GM18498 (cell line): ENCODE results near the gene TRA2B.
"Not testable (repeated sequence)": the region's sequence is repeated elsewhere in the genome, so short reads cannot be mapped to it uniquely, and the experiment has no call there.

Source experiments
- ATAC-seq: cut with Tn5 transposase; IDR thresholded peaks from one replicate; pipeline ENCODE4 v1.9.1; 2021; ENCODE audit warnings: mild to moderate bottlenecking, moderate library complexity; ENCODE audit not compliant: unreplicated experiment

Gene TRA2B

DNA sequence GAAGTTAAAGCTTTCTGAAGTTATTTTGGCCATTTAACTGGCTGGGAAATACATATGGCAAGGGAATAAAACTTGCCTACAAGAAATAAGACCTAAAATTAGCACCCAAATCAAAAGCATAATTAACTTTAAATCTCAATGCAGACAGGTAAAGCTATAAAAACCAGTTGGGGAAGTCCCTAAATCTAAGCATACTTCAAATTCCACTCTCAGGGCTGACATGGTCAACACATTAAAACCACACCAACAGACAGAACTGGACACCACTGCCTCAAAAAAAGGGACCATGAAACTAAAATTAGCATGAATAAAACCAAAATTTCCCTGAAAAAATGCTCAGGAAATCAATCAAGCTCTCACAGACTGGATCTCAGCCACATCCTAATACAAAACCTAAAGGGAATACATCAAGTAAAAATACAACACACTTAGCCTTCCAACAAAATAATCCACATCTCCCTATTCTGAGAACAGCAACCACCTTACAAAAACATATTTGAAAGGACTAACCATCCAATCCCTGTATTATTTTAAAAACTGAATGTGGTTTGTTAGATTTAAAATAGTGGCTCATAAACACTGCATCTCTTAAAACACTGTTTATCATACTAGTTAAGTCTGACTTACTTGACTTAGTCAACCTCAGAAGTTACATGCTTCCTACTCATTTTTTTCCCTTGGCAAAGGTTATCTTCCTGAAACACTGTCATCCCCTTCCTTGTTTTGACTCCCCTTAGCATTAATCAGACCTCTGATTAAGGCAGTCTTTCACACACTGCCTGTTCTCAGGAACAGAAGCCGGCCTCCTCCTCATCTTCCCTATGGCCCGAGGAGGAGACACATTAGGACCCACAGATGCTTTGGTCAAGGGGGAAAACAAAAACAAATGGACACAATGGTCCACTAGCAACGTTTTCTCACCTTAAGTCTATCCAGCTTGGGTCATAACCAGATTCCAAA lies 8.3 kb downstream of the TRA2B start:
- no peak for ATAC-seq

DNA sequence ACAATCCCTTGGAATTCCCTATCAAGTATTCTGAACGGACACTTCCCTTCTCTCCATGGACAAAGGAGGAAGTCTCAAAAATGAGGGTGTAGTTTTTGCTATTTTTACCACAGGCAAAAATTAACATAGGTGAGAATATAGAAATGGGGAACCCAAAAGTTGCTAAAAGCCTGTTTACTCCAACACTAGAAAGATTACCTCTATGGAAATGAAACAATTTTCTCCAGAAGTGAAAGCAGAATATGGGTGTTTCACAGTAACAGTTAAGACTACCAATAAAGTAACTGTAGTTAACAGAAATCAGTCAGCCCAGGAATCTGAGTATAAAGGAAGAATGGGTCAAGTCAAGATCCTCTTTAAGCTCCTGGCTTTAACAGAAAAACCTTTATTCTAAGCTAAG lies 9.3 kb downstream of the TRA2B start:
- peak; percentile 42 for ATAC-seq

DNA sequence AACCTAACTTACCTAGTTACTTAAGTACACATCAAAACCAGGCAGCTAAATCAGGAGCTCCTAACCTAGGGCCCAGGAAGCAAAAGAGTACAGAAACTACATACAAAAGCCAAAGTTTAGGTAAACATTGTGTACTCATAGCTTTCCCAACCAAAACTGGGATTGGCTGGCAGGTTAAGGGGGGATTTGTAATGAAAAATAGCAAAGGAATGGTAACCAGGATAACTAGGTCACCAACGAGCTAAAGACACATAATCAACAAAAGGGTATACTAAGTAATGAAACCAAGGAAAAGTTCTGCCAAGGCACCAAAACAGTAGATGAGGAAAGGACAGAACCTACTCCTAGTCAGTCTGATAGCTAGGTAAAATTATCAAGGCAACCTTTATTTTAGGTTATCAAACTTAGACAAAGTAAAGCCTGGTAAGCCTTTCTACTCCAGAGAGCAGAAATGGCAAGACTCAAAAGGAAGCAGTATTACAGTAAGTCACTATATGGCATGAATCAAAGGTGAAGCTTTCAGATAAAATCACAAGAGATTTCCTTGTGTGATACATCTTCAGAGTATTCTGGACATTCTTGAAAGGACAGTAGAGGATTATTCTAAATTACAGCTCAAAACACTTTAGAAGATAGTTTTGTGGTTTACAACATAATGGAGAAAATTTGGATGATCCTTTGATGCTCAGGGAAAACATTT lies 10.2 kb downstream of the TRA2B start:
- ATAC-seq: no peak

DNA sequence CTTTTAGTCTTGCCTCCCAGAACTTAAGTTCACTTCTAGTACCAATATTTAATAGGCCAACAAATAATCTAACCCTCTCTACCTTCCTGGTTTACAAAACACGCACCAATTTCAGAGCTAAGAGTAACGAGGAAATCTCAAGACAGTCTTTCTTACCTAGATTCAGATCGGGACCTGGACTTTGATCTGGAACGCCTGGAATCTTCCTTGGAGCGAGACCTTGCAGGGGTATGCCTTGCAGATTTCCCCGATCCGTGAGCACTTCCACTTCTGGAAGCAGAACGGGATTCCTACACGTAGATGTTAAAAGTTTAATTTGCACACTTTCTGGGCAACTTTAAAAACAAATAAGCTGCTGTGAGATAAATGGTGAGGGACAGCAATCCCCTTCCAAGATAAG lies 11.4 kb downstream of the TRA2B start:
- no peak for ATAC-seq

DNA sequence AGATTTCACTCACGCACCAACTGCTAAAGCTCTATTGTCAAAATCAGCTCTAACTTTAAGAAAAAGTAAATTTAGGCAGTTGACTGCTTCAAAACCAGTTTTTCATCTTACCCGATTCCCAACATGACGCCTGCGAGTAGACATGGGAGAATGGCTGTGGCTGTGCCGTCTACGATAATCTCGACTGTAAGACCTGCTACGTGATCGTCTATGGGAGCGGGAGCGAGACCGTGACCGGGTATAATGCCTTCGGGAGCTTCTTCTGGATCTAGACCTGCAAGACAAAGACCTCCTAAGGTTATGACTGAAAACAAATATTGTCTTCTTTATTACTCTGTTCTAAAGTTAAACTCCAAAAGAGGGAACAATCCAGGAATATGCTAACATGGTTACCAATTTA lies 12.5 kb downstream of the TRA2B start:
- ATAC-seq: no peak

DNA sequence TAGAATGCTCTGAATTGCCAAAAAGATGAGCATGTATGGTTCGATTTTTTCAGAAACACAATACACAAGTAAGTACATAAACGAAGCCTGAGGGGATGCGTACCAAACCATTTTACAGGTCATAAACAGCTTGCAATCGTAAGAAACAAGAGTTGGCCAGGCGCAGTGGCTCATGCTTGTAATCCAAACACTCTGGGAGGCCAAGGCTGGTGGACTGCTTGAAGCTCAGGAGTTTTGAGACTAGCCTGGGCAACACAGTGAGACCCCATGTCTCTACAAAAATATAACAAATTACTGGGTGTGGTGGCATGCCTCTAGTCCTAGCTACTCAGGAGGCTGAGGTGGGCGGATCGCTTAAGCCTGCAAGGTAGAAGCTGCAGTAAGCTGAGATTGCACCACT lies 13.4 kb downstream of the TRA2B start:
- ATAC-seq: no peak

DNA sequence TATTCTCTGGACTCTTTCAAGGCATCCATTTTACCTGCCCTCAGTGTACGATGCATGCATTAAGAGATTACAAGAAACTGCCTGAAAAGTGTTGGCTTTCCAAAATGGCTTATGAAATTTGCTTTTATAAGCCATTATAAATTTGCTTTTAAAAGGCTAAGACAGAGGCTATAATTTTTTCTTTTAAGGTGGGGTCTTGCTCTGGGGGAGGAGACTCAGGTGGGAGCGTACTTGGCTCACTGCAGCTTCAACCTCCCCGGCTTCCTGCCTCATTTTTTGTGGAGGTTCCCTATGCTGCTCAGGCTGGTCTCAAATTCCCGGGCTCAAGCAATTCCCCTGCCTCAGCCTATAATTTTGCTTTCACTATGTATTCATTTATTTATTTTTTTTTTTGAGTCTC lies 17.6 kb downstream of the TRA2B start:
- ATAC-seq: no peak

DNA sequence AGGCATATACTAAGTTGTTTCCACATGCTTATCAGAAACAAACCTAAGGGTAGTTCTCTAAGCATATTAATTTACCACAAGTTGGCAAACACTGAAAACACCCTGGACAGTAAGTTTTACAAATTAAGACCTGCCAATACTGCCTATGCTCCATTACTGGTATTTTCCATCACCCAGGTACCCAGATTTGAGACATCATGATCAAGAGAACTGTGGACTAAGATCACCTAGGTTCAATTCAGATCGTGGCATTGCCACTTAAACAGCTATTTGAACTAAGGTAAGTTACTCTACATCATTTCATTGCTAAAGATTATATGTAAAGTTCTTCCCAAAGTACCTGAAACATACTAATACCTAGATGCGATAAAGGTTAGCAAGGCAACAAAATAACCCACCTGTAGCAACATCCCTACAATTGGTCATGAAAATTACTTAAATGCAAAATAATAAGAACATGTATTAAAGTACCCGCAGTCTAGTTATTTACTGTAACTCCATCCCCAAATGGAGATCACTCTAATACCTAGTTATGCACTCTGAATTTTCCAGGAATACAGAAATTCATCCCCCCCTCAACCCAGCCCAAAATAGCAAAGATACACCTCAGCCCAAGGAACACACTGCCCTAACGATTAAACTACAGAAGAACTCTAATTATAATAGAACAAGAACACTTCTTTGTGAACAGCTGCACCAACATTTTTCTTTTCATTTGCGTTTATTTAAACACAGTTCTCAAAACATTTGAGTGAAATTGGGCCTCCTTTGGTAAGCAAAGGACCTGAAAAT lies 21.6 kb downstream of the TRA2B start:
- no peak for ATAC-seq

DNA sequence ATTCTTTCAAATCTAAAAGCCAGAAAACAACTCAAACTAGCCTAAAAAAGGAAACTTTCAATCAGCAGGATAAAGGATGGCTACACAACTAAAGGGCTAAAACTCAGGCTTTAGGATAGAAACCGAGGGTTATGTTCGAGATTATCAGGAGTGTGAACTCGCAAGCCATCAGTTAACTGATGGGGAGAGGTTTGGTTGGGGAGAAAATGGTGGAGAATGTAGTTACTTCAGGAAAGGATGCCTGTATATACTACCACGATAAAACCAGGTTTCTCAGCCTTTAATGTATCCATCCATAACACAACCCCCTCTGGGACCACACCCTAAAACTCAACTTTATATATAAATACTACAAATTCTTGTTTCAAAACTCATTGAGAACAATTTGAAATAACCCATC lies 22.2 kb downstream of the TRA2B start:
- no peak for ATAC-seq

DNA sequence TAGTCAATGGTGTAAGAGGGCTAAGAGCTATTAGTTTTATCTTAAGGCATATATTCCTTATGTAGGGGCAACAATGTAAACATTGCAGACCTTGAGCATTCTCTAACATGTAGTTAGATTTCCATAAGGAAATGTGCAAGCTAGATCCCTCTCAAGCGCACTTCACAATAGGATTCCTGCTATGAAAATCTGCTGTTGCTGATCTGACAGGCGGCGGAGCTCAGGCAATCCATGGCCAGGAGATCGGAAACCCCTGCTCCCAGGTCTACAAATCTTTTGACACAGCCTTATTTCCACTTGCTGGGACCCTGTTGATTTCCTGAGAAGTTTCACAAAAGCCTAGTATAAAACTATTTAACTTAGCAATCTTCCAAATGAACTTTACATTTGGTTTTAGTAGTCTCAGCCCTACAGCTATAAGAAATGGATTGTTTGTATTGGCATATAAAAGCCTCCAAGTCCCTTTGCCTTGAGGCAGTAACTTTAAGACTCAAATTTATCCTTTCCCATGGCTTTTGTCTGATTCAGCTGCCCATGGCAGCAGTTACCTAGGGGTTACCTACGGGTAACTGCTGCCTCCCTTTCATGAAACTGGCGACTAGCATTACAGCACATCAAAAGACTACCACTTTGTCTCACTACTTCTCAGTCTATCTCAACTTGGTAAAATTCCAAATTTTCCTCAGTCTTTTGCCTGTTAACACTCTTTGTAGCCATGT lies 22.7 kb downstream of the TRA2B start:
- no peak for ATAC-seq

DNA sequence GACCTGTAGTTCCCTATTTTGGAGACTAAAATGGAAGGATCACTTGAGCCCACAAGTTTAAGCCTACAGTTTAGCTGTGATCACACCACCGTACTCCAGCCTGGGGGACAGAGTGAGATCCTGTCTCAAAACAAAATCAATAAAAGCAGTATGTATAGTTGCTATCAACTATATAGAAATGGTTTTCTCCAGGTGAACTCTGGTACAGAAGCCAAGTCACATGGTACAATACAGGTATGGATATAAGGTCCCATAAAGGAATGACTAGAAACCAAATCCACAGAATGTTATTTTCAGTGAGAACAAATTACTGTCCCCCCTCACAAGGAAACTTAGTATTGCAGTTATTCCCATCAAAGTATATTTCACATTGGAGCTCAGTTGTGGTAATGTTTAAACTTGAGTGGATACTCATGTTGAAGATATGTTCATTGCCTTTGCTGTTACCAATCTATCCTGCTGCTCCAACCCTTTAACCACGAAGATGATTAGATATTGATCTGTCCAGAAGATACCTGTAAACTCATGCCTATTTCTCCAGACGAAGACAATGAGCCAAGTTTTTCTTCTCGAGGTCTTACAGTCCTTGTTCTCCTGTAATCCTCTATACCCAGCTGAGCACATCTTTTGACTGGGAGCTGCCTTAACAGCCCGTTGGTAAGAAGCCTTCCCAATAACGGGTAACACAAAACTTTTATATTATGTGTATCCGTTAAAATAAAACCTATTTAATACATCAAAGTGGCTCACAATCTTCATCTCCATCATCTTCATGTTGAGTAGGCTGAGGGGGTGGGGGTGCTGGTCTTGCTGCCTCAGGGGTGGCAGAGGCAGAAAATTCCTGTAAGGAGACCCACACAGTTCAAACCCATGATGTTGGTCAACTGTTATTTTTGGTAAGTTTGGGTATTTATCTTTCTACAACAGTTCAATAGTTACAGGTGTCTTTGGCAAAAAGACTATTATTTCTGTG lies 24.6 kb downstream of the TRA2B start:
- ATAC-seq: no peak

DNA sequence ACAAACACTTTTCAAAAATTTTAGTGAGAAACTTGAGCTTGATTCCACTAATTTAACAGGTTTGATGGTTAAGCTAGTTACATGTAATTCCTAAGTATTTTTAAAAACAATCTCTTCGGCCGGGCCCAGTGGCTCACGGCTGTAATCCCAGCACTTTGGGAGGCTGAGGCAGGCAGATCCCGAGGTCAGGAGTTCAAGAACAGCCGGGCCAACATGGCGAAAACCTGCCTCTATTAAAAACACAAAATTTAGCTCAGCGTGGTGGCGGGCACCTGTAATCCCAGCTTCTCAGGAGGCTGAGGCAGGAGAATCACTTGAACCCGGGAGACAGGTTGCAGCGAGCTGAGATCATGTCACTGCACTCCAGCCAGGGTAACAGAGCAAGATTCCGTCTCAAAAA lies 25.3 kb downstream of the TRA2B start:
- no peak for ATAC-seq

DNA sequence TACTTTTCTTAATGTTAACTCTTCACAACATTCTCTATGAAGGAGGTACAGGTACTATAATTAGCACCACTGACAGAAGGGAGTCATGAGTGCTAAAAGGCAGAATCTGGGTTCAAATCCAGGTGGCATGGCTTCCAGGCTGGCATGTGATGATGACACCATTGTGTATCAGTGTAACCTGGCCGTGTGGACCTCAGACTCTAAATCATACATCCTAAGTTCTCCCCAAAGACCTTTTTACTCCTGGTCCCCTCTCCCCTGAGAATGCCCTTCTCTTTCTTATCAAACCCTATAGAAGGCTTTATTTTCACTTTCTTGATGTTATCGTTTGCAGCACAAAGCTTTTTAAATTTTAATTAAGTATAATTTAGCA lies 26.8 kb downstream of the TRA2B start:
- not testable (repeated sequence) for ATAC-seq

DNA sequence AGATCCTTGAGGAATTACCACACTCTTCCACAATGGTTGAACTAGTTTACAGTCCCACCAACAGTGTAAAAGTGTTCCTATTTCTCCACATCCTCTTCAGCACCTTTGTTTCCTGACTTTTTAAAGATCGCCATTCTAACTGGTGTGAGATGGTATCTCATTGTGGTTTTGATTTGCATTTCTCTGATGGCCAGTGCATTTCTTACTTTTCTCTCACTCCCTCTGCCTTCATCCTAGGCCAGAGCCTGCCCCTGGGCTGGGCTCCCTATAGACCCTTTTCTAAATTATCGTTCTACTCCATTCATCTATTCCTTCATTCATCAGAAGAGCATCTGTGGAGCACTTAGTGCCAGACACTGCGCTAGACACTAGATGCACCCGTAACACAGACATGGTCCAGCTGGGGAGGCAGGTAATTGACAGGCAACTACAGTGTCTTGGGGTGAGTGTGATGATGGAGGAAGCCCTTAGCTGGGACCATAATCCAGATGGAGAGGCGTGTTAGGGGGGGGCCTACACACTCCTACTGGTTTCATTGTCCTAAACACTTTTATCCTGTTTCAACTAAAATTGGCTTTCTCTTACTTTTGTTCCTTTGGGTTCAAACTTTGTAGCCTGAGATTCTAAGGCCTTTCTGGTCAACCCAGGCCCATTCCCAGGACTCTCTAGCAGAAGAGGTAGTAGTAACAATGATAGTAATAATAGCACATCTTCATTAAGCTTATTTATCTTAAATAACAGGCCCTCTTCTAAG lies 27.3 kb downstream of the TRA2B start:
- not testable (repeated sequence) for ATAC-seq

DNA sequence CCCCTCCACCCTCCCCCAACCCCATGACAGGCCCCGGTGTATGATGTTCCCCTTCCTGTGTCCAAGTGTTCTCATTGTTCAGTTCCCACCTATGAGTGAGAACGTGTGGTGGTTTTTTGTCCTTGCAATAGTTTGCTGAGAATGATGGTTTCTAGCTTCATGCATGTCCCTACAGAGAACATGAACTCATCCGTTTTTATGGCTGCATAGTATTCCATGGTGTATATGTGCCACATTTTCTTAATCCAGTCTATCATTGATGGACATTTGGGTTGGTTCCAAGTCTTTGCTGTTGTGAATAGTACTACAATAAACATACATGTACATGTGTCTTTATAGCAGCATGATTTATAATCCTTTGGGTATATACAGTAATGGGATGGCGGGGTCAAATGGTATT lies 27.9 kb downstream of the TRA2B start:
- ATAC-seq: not testable (repeated sequence)

DNA sequence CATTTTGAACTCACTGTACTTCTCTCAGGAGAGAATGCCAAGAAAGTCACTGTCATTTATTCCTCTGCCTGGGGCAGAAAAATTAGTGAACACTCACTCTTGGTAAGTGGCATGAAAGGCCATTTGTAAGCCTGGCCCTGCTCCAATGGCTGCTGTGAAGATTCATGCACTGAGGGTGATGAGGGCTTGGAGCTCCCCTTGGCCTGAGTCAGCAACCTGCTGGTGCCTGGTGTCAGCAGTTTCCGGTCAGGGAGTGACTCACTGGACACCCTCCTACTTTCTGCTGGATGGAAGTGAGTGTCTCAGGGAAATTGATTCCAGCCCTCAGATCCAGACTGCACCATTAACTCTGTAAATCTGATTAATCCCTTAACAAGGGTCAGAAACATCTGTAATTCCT lies 37.6 kb downstream of the TRA2B start:
- no peak for ATAC-seq

DNA sequence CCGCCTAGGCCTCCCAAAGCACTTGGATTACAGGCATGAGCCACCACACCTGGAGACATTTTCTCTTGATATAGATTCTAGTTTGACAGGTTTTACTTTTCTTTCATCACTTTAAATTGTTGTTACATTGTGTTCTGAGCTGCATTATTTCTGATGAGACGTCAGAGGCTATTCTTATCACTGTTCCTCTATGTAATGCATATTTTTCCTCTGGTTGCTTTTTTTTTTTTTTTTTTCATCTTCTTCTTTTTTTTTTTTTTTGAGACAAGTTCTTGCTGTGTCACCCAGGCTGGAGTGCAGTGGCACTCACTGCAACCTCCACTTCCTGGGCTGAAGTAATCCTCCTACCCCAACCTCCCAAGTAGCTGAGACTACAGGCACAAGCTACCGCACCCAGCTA lies 41.2 kb downstream of the TRA2B start:
- ATAC-seq: no peak

DNA sequence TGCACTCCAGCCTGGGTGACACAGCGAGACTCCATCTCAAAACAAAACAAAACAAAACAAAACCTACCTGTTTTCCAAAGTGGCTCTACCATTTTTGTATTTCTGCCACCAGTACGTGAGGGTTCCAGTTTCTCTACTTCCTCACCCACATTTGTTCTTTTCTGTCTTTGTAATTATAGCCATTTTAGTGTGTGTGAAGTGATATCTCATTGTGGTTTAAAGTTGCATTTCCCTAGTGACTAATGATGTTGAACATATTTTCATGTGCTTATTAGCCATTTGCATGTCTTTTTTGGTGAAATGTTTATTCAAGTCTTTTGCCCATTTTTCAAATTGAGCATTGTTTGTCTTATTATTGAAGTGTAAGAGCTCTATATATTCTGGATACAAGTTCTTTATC lies 50.7 kb downstream of the TRA2B start:
- ATAC-seq: no peak

DNA sequence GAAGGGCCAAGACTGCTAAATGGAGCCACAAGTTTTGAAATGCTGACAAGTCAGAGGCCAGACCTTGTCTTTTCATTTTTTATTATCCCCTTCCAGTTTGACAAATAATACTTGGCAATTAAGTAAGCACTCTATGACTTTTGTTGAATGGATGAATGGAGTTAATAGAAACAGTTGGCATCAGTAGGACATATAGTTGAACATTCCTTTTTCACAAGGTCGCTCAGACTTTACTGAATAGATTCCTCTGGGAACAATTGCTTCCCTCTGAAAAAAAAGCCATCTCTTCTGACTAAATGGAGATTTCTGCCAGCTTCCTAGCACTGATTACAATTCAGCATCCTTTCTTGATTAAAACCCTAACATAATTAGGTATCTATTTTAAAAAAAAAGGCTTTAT lies 53.2 kb downstream of the TRA2B start:
- ATAC-seq: no peak
